Karpas-422 (cell line): ENCODE measurements around the gene AGO3. TPM values are rescaled to one million over a fixed set of nuclear protein-coding genes. Genes with fewer than 3 reads are reported as not detected.

Experiments used
- DNase-seq: peaks from one replicate; pipeline ENCODE4 v3.0.0-alpha.2; 2015
- H2AFZ ChIP-seq: fragments of 200-600 bp; sonication (generic); 2 replicates; pipeline ENCODE4 v1.6.1; 2014; ENCODE audit warnings: antibody characterized with exemption, low read length, mixed read lengths
- H3K27ac ChIP-seq: fragments of 200-600 bp; sonication (generic); 2 replicates; pipeline ENCODE4 v1.5.1; 2014; ENCODE audit warnings: mild to moderate bottlenecking, low read length, moderate library complexity
- H3K27me3 ChIP-seq: fragments of 200-600 bp; sonication (generic); 2 replicates; pipeline ENCODE4 v1.6.1; 2014; ENCODE audit warnings: low read length, mixed read lengths
- H3K36me3 ChIP-seq: fragments of 200-600 bp; sonication (generic); 2 replicates; pipeline ENCODE4 v1.6.1; 2014; ENCODE audit warnings: low read length, mixed read lengths; ENCODE audit not compliant: insufficient read depth
- H3K4me1 ChIP-seq: fragments of 200-600 bp; sonication (generic); 2 replicates; pipeline ENCODE4 v1.6.1; 2014; ENCODE audit warnings: mild to moderate bottlenecking, low read length, mixed read lengths
- H3K4me2 ChIP-seq: fragments of 200-600 bp; sonication (generic); 2 replicates; pipeline ENCODE4 v1.6.1; 2014; ENCODE audit warnings: low read length, low read depth, mild to moderate bottlenecking; ENCODE audit not compliant: poor library complexity, severe bottlenecking
- H3K4me3 ChIP-seq: fragments of 200-600 bp; sonication (generic); 2 replicates; pipeline ENCODE4 v1.5.1; 2014; ENCODE audit warnings: mild to moderate bottlenecking, antibody characterized with exemption, low read length, mixed read lengths
- H3K79me2 ChIP-seq: fragments of 200-600 bp; sonication (generic); 2 replicates; pipeline ENCODE4 v1.6.1; 2014; ENCODE audit warnings: mild to moderate bottlenecking, low read length, mixed read lengths
- H3K9ac ChIP-seq: fragments of 200-600 bp; sonication (generic); 2 replicates; pipeline ENCODE4 v1.6.0; 2014; ENCODE audit warnings: low read length
- H3K9me2 ChIP-seq: fragments of 200-600 bp; sonication (generic), shearing (Covaris generic); replicated peaks from 2 replicates; pipeline ENCODE4 v1.6.0; 2014; ENCODE audit warnings: mild to moderate bottlenecking, low read length, moderate library complexity; ENCODE audit not compliant: insufficient read depth
- H3K9me3 ChIP-seq: fragments of 300-700, 200-600 bp; sonication (generic); 2 replicates; pipeline ENCODE4 v1.6.1; 2014; ENCODE audit warnings: low read length, mixed read lengths
- H4K20me1 ChIP-seq: fragments of 200-600 bp; sonication (generic); 2 replicates; pipeline ENCODE4 v1.6.1; 2014; ENCODE audit warnings: mild to moderate bottlenecking, antibody characterized with exemption, low read length, low read depth; ENCODE audit not compliant: insufficient read depth
- total RNA-seq: library from RNA; depleted of rRNA; stranded (reverse); fragments of >200 nt; shearing (Covaris generic); gene quantifications from 2 replicates; pipeline ENCODE4 v1.2.3, GENCODE V29; 2014; ENCODE audit warnings: low replicate concordance

The AGO3 gene
- total RNA-seq, 1 experiment from 2014 or later = 46.8 TPM

DNA sequence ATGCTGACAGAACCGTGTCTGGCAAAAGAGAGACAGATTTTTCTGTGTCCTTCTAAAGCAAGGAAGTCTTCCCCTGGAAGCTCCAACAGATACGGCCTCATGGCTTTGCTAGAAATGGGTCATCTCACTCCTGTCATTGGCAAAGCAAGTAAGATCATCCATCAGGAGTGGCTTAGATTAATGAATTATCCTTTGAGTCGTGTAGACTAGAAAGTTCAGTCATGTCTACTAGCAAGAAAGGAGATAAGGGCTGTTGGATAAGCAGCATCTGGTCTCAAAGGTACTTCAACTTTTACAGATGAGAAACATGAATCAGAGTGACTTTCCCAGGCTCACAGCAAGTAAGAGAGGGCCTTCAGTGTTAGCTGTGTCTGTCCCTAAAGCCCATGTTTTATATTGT lies 3.4 kb upstream of the AGO3 start:
- Histone ChIP-seq H3K27me3 (no peaks in the 10 kb centered on the region), H3K36me3 (peaks cover 5% of the 10 kb centered on the region; the same call in 1 of the 2 replicates), H3K9me3 (no peaks in the 10 kb centered on the region), H3K4me3 (no peak overlapping the region), H3K4me2 (no peak overlapping the region), H3K9ac (no peak overlapping the region), H4K20me1 (no peaks in the 10 kb centered on the region), H3K9me2 (no peaks in the 10 kb centered on the region), H2AFZ (no peak overlapping the region), H3K27ac (no peak overlapping the region), H3K4me1 (peaks cover 44% of the 10 kb centered on the region), H3K79me2 (peaks cover 26% of the 10 kb centered on the region)
- no peak for DNase-seq

DNA sequence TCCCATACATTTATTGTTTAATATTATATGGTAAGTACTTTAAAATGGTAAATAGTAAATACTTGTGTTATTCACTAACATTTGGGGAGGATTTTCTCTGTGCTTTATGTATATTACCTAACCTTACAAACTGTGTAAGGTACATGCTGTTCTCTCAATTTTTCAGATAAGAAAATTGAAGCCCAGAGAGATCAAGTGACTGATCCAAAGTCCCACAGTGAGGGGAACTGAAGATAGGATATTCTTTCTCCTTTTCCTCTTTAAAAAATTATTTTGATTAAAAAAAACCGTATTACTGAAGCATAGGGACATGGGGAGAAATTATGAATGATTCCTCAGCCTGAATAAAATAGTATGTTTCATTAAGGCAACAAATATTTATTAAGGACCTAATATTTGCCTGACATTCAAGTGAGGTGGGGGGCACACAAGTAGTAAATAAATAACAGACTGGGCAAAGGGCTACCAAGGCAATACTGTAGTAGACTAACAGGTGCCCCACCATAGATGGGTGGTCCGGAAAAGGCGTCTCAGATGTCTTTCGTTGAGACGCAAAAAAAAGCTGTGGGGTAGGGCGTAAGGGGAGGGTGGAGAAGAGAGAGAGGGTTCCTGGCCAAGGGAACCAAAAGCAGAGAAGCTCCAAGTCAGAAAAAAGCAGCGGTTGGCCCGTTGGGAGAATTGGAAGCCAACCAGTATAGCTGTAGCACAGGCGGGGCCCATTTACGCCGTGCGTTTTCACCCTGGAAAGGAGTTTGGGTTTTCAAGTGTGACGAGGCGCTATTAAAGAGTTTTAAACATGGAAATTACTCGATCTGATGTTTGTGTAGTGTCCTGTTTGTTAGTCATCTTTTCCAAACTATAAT lies 944 bp upstream of the AGO3 start:
- Histone ChIP-seq H3K4me3 (peak overlapping the region; percentile 81), H3K36me3 (0 out of 2 replicates have a peak, but pooled peaks cover 8% of the 10 kb centered on the region), H3K27me3 (no peaks in the 10 kb centered on the region), H3K27ac (peak overlapping the region; percentile 76), H3K4me2 (peak overlapping the region; percentile 77), H2AFZ (no peak overlapping the region), H3K4me1 (peaks cover 41% of the 10 kb centered on the region), H3K9me2 (no peaks in the 10 kb centered on the region), H4K20me1 (no peaks in the 10 kb centered on the region), H3K9ac (peak overlapping the region; percentile 94), H3K79me2 (peaks cover 51% of the 10 kb centered on the region), H3K9me3 (no peaks in the 10 kb centered on the region)
- DNase-seq = peak; percentile 82

DNA sequence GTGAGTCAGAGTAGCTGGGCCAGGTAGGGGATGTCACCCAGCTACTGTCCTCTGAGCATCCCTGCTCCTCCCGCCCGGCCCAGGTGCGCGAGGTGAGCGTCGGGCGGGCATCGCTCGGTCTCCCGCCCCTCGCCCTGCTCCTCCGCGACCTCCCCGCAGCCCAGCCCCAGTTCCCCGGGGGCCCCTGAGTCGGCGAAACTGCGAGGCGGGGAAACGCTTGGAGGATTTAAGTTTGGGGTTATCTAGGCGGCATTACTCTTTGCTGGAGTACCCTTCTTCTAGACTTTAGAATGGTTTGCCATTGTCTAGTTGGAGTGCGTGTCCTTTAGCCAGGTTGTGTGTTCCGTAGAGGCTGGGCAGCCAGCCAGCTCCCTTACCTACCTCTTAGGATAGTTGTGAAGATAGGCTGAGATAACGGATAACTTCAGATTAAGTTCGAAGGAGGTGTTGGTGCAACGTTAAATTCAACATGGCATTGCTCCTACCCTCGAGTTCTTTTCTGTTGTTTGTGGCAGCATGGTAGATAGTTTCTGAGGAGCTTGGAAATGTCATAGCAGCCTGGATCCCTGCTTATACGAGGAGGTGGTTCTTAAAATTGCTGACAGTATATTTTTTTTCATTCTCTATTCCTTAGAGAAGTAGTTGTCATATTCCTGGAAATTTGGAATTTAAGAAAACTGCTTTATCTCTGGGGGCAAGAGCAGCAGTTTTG lies 697 bp downstream of the AGO3 start:
- H3K79me2 ChIP-seq = peaks cover 67% of the 10 kb centered on the region
- peak overlapping the region; percentile 81 for H3K4me3 ChIP-seq
- peak overlapping the region; percentile 77 for H3K4me2 ChIP-seq
- H2AFZ ChIP-seq = peak overlapping the region; percentile 65; the same call in 1 of the 2 replicates
- no peaks in the 10 kb centered on the region for H3K27me3 ChIP-seq
- H3K4me1 ChIP-seq = peaks cover 45% of the 10 kb centered on the region
- peak overlapping the region; percentile 94 for H3K9ac ChIP-seq
- no peaks in the 10 kb centered on the region for H3K9me2 ChIP-seq
- DNase-seq = peak; percentile 72
- no peaks in the 10 kb centered on the region for H3K9me3 ChIP-seq
- H3K36me3 ChIP-seq = 0 out of 2 replicates have a peak, but pooled peaks cover 6% of the 10 kb centered on the region
- H3K27ac ChIP-seq = peak overlapping the region; percentile 76
- no peaks in the 10 kb centered on the region for H4K20me1 ChIP-seq

DNA sequence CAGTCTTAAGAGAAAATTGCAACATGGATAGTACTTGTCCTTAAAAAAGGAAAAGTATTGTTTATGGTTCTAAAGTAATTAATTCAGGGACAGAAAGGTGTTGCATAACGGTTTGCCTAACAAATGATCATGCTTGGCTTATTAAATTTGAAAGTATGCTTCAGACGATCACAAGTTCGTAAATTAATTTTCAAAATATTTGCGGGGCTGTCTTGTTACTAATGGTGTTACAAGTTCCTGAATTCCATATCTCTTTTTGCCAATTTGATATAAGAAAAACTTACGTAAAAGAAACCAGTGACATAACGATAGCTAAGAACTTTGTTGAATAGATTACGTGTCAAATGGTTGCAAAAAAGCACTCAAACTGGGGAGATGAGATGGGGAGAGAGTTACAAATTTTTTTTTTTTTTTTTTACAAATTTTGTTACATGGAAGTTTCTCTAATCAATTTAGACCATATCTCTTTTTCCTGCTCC lies 1.3 kb downstream of the AGO3 start:
- Histone ChIP-seq H3K27me3 (no peaks in the 10 kb centered on the region), H3K27ac (peak overlapping the region; percentile 76), H3K36me3 (0 out of 2 replicates have a peak, but pooled peaks cover 6% of the 10 kb centered on the region), H2AFZ (no peak overlapping the region), H3K9ac (peak overlapping the region; percentile 94), H3K4me2 (peak overlapping the region; percentile 77), H3K9me2 (no peaks in the 10 kb centered on the region), H3K4me3 (peak overlapping the region; percentile 81), H3K9me3 (no peaks in the 10 kb centered on the region), H3K4me1 (peaks cover 45% of the 10 kb centered on the region), H4K20me1 (no peaks in the 10 kb centered on the region), H3K79me2 (peaks cover 73% of the 10 kb centered on the region)
- no peak for DNase-seq

DNA sequence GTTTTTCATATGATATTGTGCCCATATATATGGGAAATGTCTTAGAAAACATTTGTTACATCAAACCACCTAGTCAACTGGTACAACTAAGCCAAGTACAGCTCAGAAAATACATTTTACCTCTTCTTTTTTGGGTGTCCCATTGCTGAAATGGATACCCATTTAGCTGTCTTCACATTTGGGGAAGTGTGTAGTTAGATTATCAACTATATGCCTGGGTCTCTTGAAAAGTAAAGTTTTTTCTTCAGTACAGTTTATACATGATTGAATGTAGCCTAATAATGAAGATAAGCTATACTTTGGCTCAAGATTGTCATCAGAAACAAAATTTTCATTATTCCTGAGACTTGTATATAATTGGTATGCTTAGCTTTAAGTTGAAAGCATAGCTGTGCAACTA lies 2.0 kb downstream of the AGO3 start:
- Histone ChIP-seq H3K9me2 (no peaks in the 10 kb centered on the region), H3K9me3 (no peaks in the 10 kb centered on the region), H3K36me3 (0 out of 2 replicates have a peak, but pooled peaks cover 6% of the 10 kb centered on the region), H3K27me3 (no peaks in the 10 kb centered on the region), H4K20me1 (no peaks in the 10 kb centered on the region), H3K4me1 (peaks cover 45% of the 10 kb centered on the region), H3K9ac (peak overlapping the region; percentile 94), H2AFZ (no peak overlapping the region), H3K4me3 (peak overlapping the region; percentile 81), H3K79me2 (peaks cover 81% of the 10 kb centered on the region), H3K27ac (peak overlapping the region; percentile 76), H3K4me2 (peak overlapping the region; percentile 77)
- DNase-seq = peak; percentile 59

DNA sequence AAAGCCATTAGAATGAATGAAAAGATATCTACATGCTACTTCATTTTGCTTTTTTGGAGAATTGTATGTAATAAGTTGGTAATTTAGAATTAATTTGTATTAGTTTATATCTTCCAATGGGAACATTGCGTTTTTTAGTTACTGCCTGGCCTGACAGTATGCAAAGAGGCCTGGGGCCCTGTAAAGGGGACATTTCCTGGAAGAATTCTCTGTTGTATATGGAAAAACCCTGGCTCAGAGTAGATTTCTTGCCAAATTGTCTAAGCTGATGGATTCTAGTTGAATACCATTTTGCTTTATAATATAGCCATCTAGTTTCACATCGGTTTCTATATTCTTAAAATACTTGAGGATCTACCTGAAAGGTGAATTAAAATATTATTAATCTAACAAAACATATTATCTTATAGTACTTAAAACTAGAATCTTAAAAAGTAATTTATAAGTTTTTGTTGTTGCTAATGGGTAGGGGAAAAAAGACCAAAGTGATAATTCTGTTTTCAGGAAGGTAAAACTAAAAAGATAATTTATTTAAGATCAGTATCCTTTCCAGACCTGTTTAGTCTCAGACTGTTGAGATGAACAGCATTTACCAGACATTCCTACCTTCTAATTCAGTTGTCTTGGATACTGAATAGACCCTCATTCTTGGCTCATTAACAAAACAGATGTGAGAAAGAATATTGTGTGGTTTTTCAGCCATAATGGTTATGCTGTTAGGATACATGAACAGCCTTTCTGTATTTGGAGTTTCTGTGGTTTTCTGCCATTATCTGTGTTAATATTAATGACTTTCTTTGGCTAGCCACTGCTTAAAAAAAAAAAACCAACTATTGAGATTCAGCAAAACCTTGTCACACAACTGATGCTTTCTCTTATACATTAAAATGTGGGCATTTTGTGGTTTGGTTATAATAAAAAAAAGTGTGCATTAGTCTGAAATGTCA lies 4.8 kb downstream of the AGO3 start:
- Histone ChIP-seq H3K27ac (0 out of 2 replicates have a peak overlapping the region, but pooled peaks have one; percentile 11), H3K9me3 (no peaks in the 10 kb centered on the region), H3K79me2 (peaks cover 96% of the 10 kb centered on the region), H3K9me2 (no peaks in the 10 kb centered on the region), H3K4me1 (peaks cover 36% of the 10 kb centered on the region), H4K20me1 (no peaks in the 10 kb centered on the region), H3K4me2 (peak overlapping the region; percentile 40), H2AFZ (no peak overlapping the region), H3K36me3 (0 out of 2 replicates have a peak, but pooled peaks cover 12% of the 10 kb centered on the region), H3K9ac (no peak overlapping the region), H3K27me3 (no peaks in the 10 kb centered on the region), H3K4me3 (no peak overlapping the region)
- DNase-seq = no peak

DNA sequence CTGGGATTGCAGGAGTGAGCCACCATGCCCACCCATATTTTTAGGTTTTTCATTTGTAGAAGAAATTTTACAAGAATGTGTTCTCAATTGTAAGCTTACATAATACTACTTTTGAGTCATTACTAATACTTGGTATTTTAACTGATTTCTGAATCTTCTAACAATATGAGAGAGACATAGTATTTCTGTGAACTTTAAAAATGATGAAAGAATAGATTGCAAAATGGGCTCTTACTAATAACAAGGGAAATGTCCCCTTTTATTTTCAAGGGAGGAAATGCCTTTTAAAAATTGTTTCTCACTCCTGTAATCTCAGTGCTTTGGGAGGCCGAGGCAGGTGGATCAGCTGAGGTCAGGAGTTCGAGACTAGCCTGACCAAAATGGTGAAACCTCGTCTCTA lies 5.9 kb downstream of the AGO3 start:
- Histone ChIP-seq H4K20me1 (no peaks in the 10 kb centered on the region), H3K9me3 (no peaks in the 10 kb centered on the region), H3K27me3 (no peaks in the 10 kb centered on the region), H2AFZ (no peak overlapping the region), H3K36me3 (0 out of 2 replicates have a peak, but pooled peaks cover 13% of the 10 kb centered on the region), H3K79me2 (peaks cover 100% of the 10 kb centered on the region), H3K9me2 (no peaks in the 10 kb centered on the region), H3K4me3 (no peak overlapping the region), H3K27ac (no peak overlapping the region), H3K9ac (no peak overlapping the region), H3K4me2 (no peak overlapping the region), H3K4me1 (peaks cover 47% of the 10 kb centered on the region)
- DNase-seq = no peak
